Central memory CD8-positive, alpha-beta T cell (primary cell): ENCODE results near the gene TMEM252.

ENCODE experiments used
- ATAC-seq: fragments of 150-1000 bp; cut with Tn5 transposase; replicated peaks from 2 replicates; pipeline ENCODE4 v1.10.0; 2022; ENCODE audit warnings: mild to moderate bottlenecking, moderate FRiP score, moderate number of reproducible peaks; ENCODE audit not compliant: poor library complexity, severe bottlenecking; ENCODE audit errors: extremely low read depth
- DNase-seq, 2 donors: peaks; one replicate each; pipeline ENCODE4 v3.0.0; 2021; ENCODE audit warnings: low spot score in 2 of 2
- H3K27ac Mint-ChIP-seq: one replicate; pipeline ENCODE4 v1.8.0; 2022; ENCODE audit warnings: low read depth, mild to moderate bottlenecking, moderate library complexity, mixed read lengths
- H3K27me3 Mint-ChIP-seq: one replicate; pipeline ENCODE4 v1.8.0; 2022; ENCODE audit warnings: mixed read lengths
- H3K36me3 Mint-ChIP-seq: one replicate; pipeline ENCODE4 v1.8.0; 2022; ENCODE audit warnings: mild to moderate bottlenecking, moderate library complexity, mixed read lengths; ENCODE audit not compliant: insufficient read depth
- H3K4me1 Mint-ChIP-seq: one replicate; pipeline ENCODE4 v1.8.0; 2022; ENCODE audit warnings: mixed read lengths
- H3K4me3 Mint-ChIP-seq: one replicate; pipeline ENCODE4 v1.8.0; 2022; ENCODE audit warnings: mild to moderate bottlenecking, moderate library complexity, mixed read lengths
- H3K9me3 Mint-ChIP-seq: one replicate; pipeline ENCODE4 v1.8.0; 2022; ENCODE audit warnings: mixed read lengths

Gene TMEM252

GRCh38 chr9:68555437-68556150 lies 14.9 kb upstream of the TMEM252 start:
- Mint-ChIP-seq H3K4me1 (no peaks in the 10 kb centered on the region), H3K36me3 (no peaks in the 10 kb centered on the region), H3K9me3 (no peaks in the 10 kb centered on the region), H3K27me3 (peaks cover 11% of the 10 kb centered on the region), H3K27ac (no peak overlapping the region), H3K4me3 (no peak overlapping the region)
- DNase-seq (no peak), ATAC-seq (no peak)

- DNase-seq (no peak), ATAC-seq (no peak)
- Mint-ChIP-seq H3K27ac (no peak overlapping the region), H3K27me3 (peaks cover 11% of the 10 kb centered on the region), H3K4me1 (no peaks in the 10 kb centered on the region), H3K9me3 (no peaks in the 10 kb centered on the region), H3K36me3 (no peaks in the 10 kb centered on the region), H3K4me3 (no peak overlapping the region)
Measured at GRCh38 chr9:68552700-68553476, 12.2 kb upstream of the TMEM252 start.

- peaks cover 9% of the 10 kb centered on the region for H3K4me1 Mint-ChIP-seq
- DNase-seq: no peak
- no peaks in the 10 kb centered on the region for H3K9me3 Mint-ChIP-seq
- ATAC-seq: no peak
- H3K27me3 Mint-ChIP-seq: peaks cover 11% of the 10 kb centered on the region
- no peaks in the 10 kb centered on the region for H3K36me3 Mint-ChIP-seq
- H3K27ac Mint-ChIP-seq: no peak overlapping the region
- no peak overlapping the region for H3K4me3 Mint-ChIP-seq
Measured at GRCh38 chr9:68551191-68551590, 10.5 kb upstream of the TMEM252 start.

GRCh38 chr9:68548241-68548640 lies 7.6 kb upstream of the TMEM252 start:
- no peak for ATAC-seq
- H3K4me3 Mint-ChIP-seq: no peak overlapping the region
- peaks cover 11% of the 10 kb centered on the region for H3K27me3 Mint-ChIP-seq
- no peaks in the 10 kb centered on the region for H3K9me3 Mint-ChIP-seq
- no peak for DNase-seq
- peaks cover 9% of the 10 kb centered on the region for H3K4me1 Mint-ChIP-seq
- H3K36me3 Mint-ChIP-seq: no peaks in the 10 kb centered on the region
- H3K27ac Mint-ChIP-seq: no peak overlapping the region

GRCh38 chr9:68547417-68547816 lies 6.7 kb upstream of the TMEM252 start:
- H3K4me3 Mint-ChIP-seq: no peak overlapping the region
- H3K4me1 Mint-ChIP-seq: peaks cover 9% of the 10 kb centered on the region
- H3K27me3 Mint-ChIP-seq: peaks cover 6% of the 10 kb centered on the region
- no peak overlapping the region for H3K27ac Mint-ChIP-seq
- no peaks in the 10 kb centered on the region for H3K36me3 Mint-ChIP-seq
- no peaks in the 10 kb centered on the region for H3K9me3 Mint-ChIP-seq
- ATAC-seq: no peak
- DNase-seq: no peak

GRCh38 chr9:68546596-68547390 lies 6.1 kb upstream of the TMEM252 start:
- Mint-ChIP-seq H3K4me1 (peaks cover 9% of the 10 kb centered on the region), H3K4me3 (peak overlapping the region; percentile 1), H3K9me3 (no peaks in the 10 kb centered on the region), H3K36me3 (no peaks in the 10 kb centered on the region), H3K27me3 (peaks cover under 1% of the 10 kb centered on the region), H3K27ac (no peak overlapping the region)
- no peak for DNase-seq
- ATAC-seq: peak; percentile 46

- H3K27me3 Mint-ChIP-seq: peaks cover 8% of the 10 kb centered on the region
- no peaks in the 10 kb centered on the region for H3K36me3 Mint-ChIP-seq
- H3K27ac Mint-ChIP-seq: no peak overlapping the region
- H3K4me3 Mint-ChIP-seq: no peak overlapping the region
- DNase-seq (no peak), ATAC-seq (no peak)
- H3K9me3 Mint-ChIP-seq: no peaks in the 10 kb centered on the region
- peaks cover 9% of the 10 kb centered on the region for H3K4me1 Mint-ChIP-seq
Measured at GRCh38 chr9:68545033-68545705, 4.5 kb upstream of the TMEM252 start.

GRCh38 chr9:68541568-68541967 lies 885 bp upstream of the TMEM252 start:
- Mint-ChIP-seq H3K4me3 (no peak overlapping the region), H3K4me1 (peaks cover 3% of the 10 kb centered on the region), H3K9me3 (no peaks in the 10 kb centered on the region), H3K27ac (no peak overlapping the region), H3K27me3 (peaks cover 27% of the 10 kb centered on the region), H3K36me3 (no peaks in the 10 kb centered on the region)
- ATAC-seq: no peak
- DNase-seq: no peak

- ATAC-seq: no peak
- DNase-seq: no peak
- H3K27ac Mint-ChIP-seq: no peak overlapping the region
- peaks cover 27% of the 10 kb centered on the region for H3K27me3 Mint-ChIP-seq
- H3K4me1 Mint-ChIP-seq: no peaks in the 10 kb centered on the region
- no peak overlapping the region for H3K4me3 Mint-ChIP-seq
- no peaks in the 10 kb centered on the region for H3K9me3 Mint-ChIP-seq
- no peaks in the 10 kb centered on the region for H3K36me3 Mint-ChIP-seq
Measured at GRCh38 chr9:68538200-68538599, 2.5 kb downstream of the TMEM252 start.

GRCh38 chr9:68537616-68537880 lies 3.1 kb downstream of the TMEM252 start:
- DNase-seq: no peak
- Mint-ChIP-seq H3K4me1 (no peaks in the 10 kb centered on the region), H3K36me3 (no peaks in the 10 kb centered on the region), H3K27ac (no peak overlapping the region), H3K4me3 (no peak overlapping the region), H3K9me3 (no peaks in the 10 kb centered on the region), H3K27me3 (peaks cover 27% of the 10 kb centered on the region)
- no peak for ATAC-seq

GRCh38 chr9:68536876-68537615 lies 3.6 kb downstream of the TMEM252 start:
- H3K4me1 Mint-ChIP-seq: no peaks in the 10 kb centered on the region
- no peaks in the 10 kb centered on the region for H3K36me3 Mint-ChIP-seq
- ATAC-seq (no peak), DNase-seq (no peak)
- no peaks in the 10 kb centered on the region for H3K9me3 Mint-ChIP-seq
- peaks cover 29% of the 10 kb centered on the region for H3K27me3 Mint-ChIP-seq
- no peak overlapping the region for H3K4me3 Mint-ChIP-seq
- H3K27ac Mint-ChIP-seq: no peak overlapping the region

- no peak overlapping the region for H3K27ac Mint-ChIP-seq
- no peaks in the 10 kb centered on the region for H3K4me1 Mint-ChIP-seq
- ATAC-seq (no peak), DNase-seq (no peak)
- H3K4me3 Mint-ChIP-seq: no peak overlapping the region
- H3K36me3 Mint-ChIP-seq: no peaks in the 10 kb centered on the region
- H3K27me3 Mint-ChIP-seq: peaks cover 22% of the 10 kb centered on the region
- no peaks in the 10 kb centered on the region for H3K9me3 Mint-ChIP-seq
Measured at GRCh38 chr9:68533678-68534077, 7.0 kb downstream of the TMEM252 start.
